ENCODE data around the gene SPATA13. TPM values are rescaled to one million over a fixed set of nuclear protein-coding genes. Genes with fewer than 3 reads are reported as not detected.

Gene SPATA13
- total RNA-seq, 1 donor from 2014 or later = 12.2 TPM

- DNase-seq (ENCODE audit: extremely low read depth, low read depth, low spot score) = no peak
These were observed 112.1 kb downstream of the SPATA13 start for GRCh38 chr13:24272452-24273161.

GRCh38 chr13:24273926-24274325, 113.4 kb downstream of the SPATA13 start:
- DNase-seq (ENCODE audit: extremely low read depth, low read depth, low spot score) = no peak

GRCh38 chr13:24274452-24275021, 114.0 kb downstream of the SPATA13 start:
- DNase-seq (ENCODE audit: extremely low read depth, low read depth, low spot score) = no peak

- no peak for DNase-seq (ENCODE audit: extremely low read depth, low read depth, low spot score)
These were observed 114.5 kb downstream of the SPATA13 start for GRCh38 chr13:24275041-24275440.

- DNase-seq (ENCODE audit: extremely low read depth, low read depth, low spot score) = no peak
These were observed 115.8 kb downstream of the SPATA13 start for GRCh38 chr13:24276306-24276705.

- DNase-seq (ENCODE audit: extremely low read depth, low read depth, low spot score) = no peak
These were observed 116.3 kb downstream of the SPATA13 start for GRCh38 chr13:24276861-24277260.

- no peak for DNase-seq (ENCODE audit: extremely low read depth, low read depth, low spot score)
These were observed 117.2 kb downstream of the SPATA13 start for GRCh38 chr13:24277761-24278160.

GRCh38 chr13:24279327-24280110, 119.0 kb downstream of the SPATA13 start:
- no peak for DNase-seq (ENCODE audit: extremely low read depth, low read depth, low spot score)

- DNase-seq (ENCODE audit: extremely low read depth, low read depth, low spot score) = no peak
These were observed 120.2 kb downstream of the SPATA13 start for GRCh38 chr13:24280720-24281119.

GRCh38 chr13:24281188-24282008, 120.9 kb downstream of the SPATA13 start:
- no peak for DNase-seq (ENCODE audit: extremely low read depth, low read depth, low spot score)

GRCh38 chr13:24282256-24282655, 121.7 kb downstream of the SPATA13 start:
- no peak for DNase-seq (ENCODE audit: extremely low read depth, low read depth, low spot score)

GRCh38 chr13:24284889-24285565, 124.5 kb downstream of the SPATA13 start:
- DNase-seq (ENCODE audit: extremely low read depth, low read depth, low spot score) = no peak

- no peak for DNase-seq (ENCODE audit: extremely low read depth, low read depth, low spot score)
These were observed 126.1 kb downstream of the SPATA13 start for GRCh38 chr13:24286624-24287023.

GRCh38 chr13:24287748-24288287, 127.3 kb downstream of the SPATA13 start:
- DNase-seq (ENCODE audit: extremely low read depth, low read depth, low spot score) = no peak

- DNase-seq (ENCODE audit: extremely low read depth, low read depth, low spot score) = no peak
These were observed 128.3 kb downstream of the SPATA13 start for GRCh38 chr13:24288870-24289269.

- no peak for DNase-seq (ENCODE audit: extremely low read depth, low read depth, low spot score)
These were observed 129.9 kb downstream of the SPATA13 start for GRCh38 chr13:24290280-24290932.

GRCh38 chr13:24292481-24292880, 132.0 kb downstream of the SPATA13 start:
- no peak for DNase-seq (ENCODE audit: extremely low read depth, low read depth, low spot score)

GRCh38 chr13:24293746-24294145, 133.2 kb downstream of the SPATA13 start:
- DNase-seq (ENCODE audit: extremely low read depth, low read depth, low spot score) = no peak

- DNase-seq (ENCODE audit: extremely low read depth, low read depth, low spot score) = no peak
These were observed 139.1 kb downstream of the SPATA13 start for GRCh38 chr13:24299488-24300114.

Measured in glomerular endothelial cell (primary cell).